Mucosa of stomach (tissue), 1 donor: ENCODE results near the gene PPP1R12B.
"Not testable (repeated sequence)": the region's sequence is repeated elsewhere in the genome, so short reads cannot be mapped to it uniquely, and the experiment has no call there.

Experiments used
- H3K27me3 ChIP-seq: one replicate; pipeline ENCODE4 v1.7.0; 2013; ENCODE audit warnings: mild to moderate bottlenecking, low read length; ENCODE audit not compliant: control insufficient read depth, insufficient read depth
- H3K36me3 ChIP-seq: one replicate; pipeline ENCODE4 v1.7.0; 2013; ENCODE audit warnings: low read length; ENCODE audit not compliant: control insufficient read depth, insufficient read depth
- H3K4me1 ChIP-seq: one replicate; pipeline ENCODE4 v1.7.0; 2013; ENCODE audit warnings: mild to moderate bottlenecking, low read length; ENCODE audit not compliant: control insufficient read depth, insufficient read depth
- H3K4me3 ChIP-seq: one replicate; pipeline ENCODE4 v1.7.0; 2013; ENCODE audit warnings: low read length
- H3K9ac ChIP-seq: one replicate; pipeline ENCODE4 v1.7.0; 2013; ENCODE audit warnings: mild to moderate bottlenecking, low read length, moderate library complexity
- H3K9me3 ChIP-seq: one replicate; pipeline ENCODE4 v1.7.0; 2013; ENCODE audit warnings: mild to moderate bottlenecking, low read length, moderate library complexity; ENCODE audit not compliant: control insufficient read depth
- donor health status: Pancreatic carcinoma.

Gene PPP1R12B

GRCh38 chr1:202434059-202434458 is 85.6 kb downstream of the PPP1R12B start:
- Histone ChIP-seq H3K36me3 (peaks cover 4% of the 10 kb centered on the region), H3K4me1 (peaks cover 6% of the 10 kb centered on the region), H3K9ac (no peak overlapping the region), H3K4me3 (no peak overlapping the region), H3K9me3 (no peaks in the 10 kb centered on the region), H3K27me3 (no peaks in the 10 kb centered on the region)

GRCh38 chr1:202438393-202439174 is 90.1 kb downstream of the PPP1R12B start:
- H3K36me3 ChIP-seq = peaks cover 4% of the 10 kb centered on the region

GRCh38 chr1:202439308-202439707 is 90.8 kb downstream of the PPP1R12B start:
- no peaks in the 10 kb centered on the region for H3K4me1 ChIP-seq
- no peaks in the 10 kb centered on the region for H3K9me3 ChIP-seq
- no peaks in the 10 kb centered on the region for H3K27me3 ChIP-seq
- H3K36me3 ChIP-seq = peaks cover 4% of the 10 kb centered on the region
- no peak overlapping the region for H3K9ac ChIP-seq
- H3K4me3 ChIP-seq = no peak overlapping the region

More at GRCh38 chr1:202438393-202439174, 90.1 kb downstream of the PPP1R12B start:
- Histone ChIP-seq H3K27me3 (no peaks in the 10 kb centered on the region), H3K9ac (no peak overlapping the region), H3K4me3 (no peak overlapping the region), H3K4me1 (no peaks in the 10 kb centered on the region), H3K9me3 (no peaks in the 10 kb centered on the region)

GRCh38 chr1:202448140-202448539 is 99.6 kb downstream of the PPP1R12B start:
- H3K9me3 ChIP-seq, H3K9ac ChIP-seq, H3K4me1 ChIP-seq, H3K27me3 ChIP-seq, H3K4me3 ChIP-seq, H3K36me3 ChIP-seq: not testable (repeated sequence)

- not testable (repeated sequence) for H3K36me3 ChIP-seq, H3K9me3 ChIP-seq, H3K27me3 ChIP-seq, H3K4me3 ChIP-seq, H3K9ac ChIP-seq, H3K4me1 ChIP-seq
Measured at GRCh38 chr1:202451641-202452040, 103.1 kb downstream of the PPP1R12B start.

GRCh38 chr1:202452508-202452907 is 104.0 kb downstream of the PPP1R12B start:
- no peak overlapping the region for H3K9ac ChIP-seq
- no peaks in the 10 kb centered on the region for H3K4me1 ChIP-seq
- no peaks in the 10 kb centered on the region for H3K9me3 ChIP-seq
- H3K4me3 ChIP-seq = no peak overlapping the region
- H3K36me3 ChIP-seq = no peaks in the 10 kb centered on the region
- no peaks in the 10 kb centered on the region for H3K27me3 ChIP-seq

GRCh38 chr1:202456372-202457169 is 108.1 kb downstream of the PPP1R12B start:
- H3K36me3 ChIP-seq, H3K4me1 ChIP-seq, H3K9ac ChIP-seq, H3K27me3 ChIP-seq, H3K4me3 ChIP-seq, H3K9me3 ChIP-seq: not testable (repeated sequence)

- H3K27me3 ChIP-seq, H3K9me3 ChIP-seq, H3K36me3 ChIP-seq, H3K9ac ChIP-seq, H3K4me3 ChIP-seq: not testable (repeated sequence)
- H3K4me1 ChIP-seq = peaks cover 22% of the 10 kb centered on the region
Measured at GRCh38 chr1:202458651-202459050, 110.2 kb downstream of the PPP1R12B start.

GRCh38 chr1:202459470-202460142 is 111.1 kb downstream of the PPP1R12B start:
- H3K36me3 ChIP-seq, H3K9me3 ChIP-seq, H3K27me3 ChIP-seq, H3K9ac ChIP-seq, H3K4me3 ChIP-seq: not testable (repeated sequence)
- peaks cover 22% of the 10 kb centered on the region for H3K4me1 ChIP-seq

- not testable (repeated sequence) for H3K9me3 ChIP-seq, H3K36me3 ChIP-seq, H3K4me3 ChIP-seq, H3K9ac ChIP-seq, H3K27me3 ChIP-seq
- H3K4me1 ChIP-seq = peaks cover 23% of the 10 kb centered on the region
Measured at GRCh38 chr1:202460143-202460495, 111.6 kb downstream of the PPP1R12B start.

- Histone ChIP-seq H3K4me3 (no peak overlapping the region), H3K27me3 (no peaks in the 10 kb centered on the region), H3K9ac (no peak overlapping the region), H3K9me3 (no peaks in the 10 kb centered on the region), H3K36me3 (no peaks in the 10 kb centered on the region), H3K4me1 (peaks cover 29% of the 10 kb centered on the region)
Measured at GRCh38 chr1:202462342-202463076, 114.0 kb downstream of the PPP1R12B start.
